GM10266 (cell line): ENCODE data around the gene SVIL.

Source experiments
- DNase-seq: peaks from one replicate; pipeline ENCODE4 v3.0.0; 2012; ENCODE audit errors: extremely low spot score
- TF ChIP-seq, protein P1 (sequence below): IDR thresholded peaks from 2 replicates; pipeline ENCODE4 v1.5.1; 2012; ENCODE audit warnings: mild to moderate bottlenecking, low read depth; ENCODE audit not compliant: control insufficient read depth, insufficient read depth; ENCODE audit errors: missing control alignments

Gene SVIL

DNA sequence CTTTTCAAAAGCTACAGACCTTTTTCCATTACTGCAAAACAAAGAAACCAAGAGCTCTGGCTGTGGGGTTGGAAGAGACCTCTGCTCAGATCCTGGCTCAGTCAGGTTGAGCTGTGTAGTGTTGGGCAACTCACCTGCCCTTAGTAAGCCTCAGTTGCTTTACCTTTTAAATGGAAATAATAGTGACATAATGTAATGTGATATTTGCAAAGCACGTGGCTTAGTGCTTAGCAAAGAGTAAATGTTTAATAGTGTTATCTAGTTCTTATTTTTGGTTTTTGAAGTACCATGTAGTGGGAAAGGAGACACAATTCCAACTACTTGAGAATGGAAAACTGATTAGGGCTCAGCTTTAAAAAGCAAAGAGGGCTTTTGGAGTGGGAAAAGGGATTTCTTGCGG, 100.2 kb downstream of the SVIL start:
- no peak for DNase-seq
- TF ChIP-seq, protein P1, sequence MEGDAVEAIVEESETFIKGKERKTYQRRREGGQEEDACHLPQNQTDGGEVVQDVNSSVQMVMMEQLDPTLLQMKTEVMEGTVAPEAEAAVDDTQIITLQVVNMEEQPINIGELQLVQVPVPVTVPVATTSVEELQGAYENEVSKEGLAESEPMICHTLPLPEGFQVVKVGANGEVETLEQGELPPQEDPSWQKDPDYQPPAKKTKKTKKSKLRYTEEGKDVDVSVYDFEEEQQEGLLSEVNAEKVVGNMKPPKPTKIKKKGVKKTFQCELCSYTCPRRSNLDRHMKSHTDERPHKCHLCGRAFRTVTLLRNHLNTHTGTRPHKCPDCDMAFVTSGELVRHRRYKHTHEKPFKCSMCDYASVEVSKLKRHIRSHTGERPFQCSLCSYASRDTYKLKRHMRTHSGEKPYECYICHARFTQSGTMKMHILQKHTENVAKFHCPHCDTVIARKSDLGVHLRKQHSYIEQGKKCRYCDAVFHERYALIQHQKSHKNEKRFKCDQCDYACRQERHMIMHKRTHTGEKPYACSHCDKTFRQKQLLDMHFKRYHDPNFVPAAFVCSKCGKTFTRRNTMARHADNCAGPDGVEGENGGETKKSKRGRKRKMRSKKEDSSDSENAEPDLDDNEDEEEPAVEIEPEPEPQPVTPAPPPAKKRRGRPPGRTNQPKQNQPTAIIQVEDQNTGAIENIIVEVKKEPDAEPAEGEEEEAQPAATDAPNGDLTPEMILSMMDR: no peak

DNA sequence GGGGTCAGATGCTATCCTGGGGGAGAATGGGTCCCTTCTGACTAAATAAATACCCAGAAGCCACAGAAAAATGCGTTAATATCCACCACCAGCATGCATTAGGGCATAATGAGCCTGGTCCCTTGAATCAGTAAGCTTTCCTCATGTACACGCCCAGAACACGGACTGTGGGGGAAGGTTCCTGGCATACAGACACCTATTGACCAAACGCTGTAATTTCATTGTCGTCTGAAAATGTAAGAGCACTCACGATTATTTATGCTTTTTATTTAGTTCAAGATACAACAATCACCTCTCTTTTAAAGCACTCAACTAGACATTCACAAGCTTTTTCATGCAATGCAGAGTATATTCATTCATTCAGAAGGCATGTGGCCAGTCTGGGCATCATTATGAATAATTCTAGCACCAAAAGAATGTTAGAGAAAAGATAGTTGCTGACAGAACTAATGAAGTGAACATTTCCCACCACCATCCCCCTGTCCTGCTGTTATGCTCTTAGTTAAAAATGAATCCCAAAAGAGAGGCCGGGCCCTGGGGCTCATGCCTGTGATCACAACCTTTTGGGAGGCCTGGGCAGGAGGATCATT, 101.0 kb downstream of the SVIL start:
- DNase-seq: no peak

DNA sequence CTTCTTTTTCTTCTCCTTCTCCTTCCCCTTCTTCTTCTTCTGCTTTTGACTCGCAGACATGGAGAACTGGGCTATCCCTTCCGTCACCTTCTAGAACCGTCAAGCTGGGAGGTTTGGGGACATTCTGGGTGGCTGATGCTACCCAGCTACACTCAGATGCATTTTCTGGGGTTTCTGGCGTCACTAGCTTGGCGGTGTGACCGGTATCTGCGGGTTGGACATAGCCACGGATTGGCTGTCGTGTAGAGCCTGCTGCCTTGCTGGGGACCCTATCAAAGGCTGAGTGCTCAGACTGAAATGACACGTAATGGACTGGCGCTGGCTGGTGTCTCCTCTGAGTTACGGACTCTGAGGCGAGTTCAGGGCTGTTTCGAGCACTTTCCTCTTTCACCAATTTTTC, 101.7 kb downstream of the SVIL start:
- no peak for DNase-seq
- TF ChIP-seq, protein P1: no peak

More for the DNA sequence above, 101.0 kb downstream of the SVIL start:
- TF ChIP-seq, protein P1: no peak

DNA sequence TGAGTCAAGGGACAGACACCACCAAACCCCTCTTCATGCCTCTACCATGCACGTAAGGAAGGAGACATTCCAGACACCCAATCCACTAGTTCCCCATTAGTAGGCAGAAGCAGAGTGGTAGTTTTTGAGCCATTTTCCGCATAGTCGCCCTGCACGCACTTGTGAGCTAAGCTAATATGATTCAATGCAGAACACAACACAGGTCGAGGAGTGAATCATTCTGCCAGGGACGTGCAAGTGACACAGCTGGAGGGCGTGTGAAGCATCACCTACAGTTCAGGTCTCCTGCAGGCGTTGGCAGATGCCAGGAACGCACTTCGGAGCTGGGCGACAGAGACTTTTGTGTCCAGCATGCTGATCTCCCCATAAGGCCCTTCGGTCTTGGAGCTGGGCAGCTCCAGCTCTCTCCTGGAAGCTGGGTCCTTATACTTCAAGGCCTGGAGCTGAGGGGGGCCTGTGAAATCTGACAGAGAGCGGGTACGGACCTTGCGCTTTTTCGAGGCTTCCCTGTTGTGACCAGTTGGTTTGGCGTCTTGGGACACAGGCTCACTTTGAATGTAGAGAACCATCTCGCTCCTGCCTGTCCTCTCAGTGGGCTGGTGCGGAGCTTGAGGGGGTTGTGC, 102.4 kb downstream of the SVIL start:
- TF ChIP-seq, protein P1: no peak
- DNase-seq: no peak

DNA sequence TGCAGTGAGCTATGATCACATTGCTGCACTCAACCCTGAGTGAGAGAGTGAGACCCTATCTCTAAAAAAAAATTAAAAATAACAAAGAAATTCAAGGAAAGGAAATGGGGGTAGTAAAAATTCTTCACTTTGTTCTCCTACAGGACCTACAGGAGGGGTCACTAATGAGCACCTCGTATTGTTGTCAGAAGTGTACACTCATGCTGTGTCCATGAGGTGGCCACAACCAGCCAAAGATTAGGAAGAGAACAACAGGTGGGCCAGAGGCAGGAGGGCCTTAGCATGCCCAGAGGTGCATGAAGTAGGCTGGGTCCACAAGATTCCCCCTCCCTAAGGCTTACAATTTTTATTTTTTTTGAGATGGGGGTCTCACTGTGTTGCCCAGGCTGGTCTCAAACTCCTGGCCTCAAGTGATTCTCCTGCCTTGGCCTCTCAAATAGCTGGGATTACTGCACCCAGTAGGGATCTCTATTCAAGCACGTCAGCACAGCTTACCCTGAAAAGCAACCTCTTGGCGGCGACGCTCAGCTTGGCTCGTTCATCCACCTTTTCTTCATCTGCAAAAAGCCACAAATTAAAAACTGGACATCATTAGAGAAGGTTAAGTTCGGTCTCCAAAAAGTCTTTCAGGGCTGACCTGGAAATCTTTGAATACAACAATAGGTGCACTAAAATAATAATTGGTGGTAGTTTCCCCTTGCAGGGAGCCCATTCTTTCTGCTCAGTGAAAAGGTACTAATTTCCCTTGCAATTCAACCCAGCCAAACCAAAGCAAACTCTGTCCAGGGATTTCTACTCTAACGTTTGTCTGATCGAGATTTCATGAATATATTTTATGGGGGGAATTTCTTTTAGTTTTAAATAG, 104.4 kb downstream of the SVIL start:
- no peak for DNase-seq
- TF ChIP-seq, protein P1: no peak

DNA sequence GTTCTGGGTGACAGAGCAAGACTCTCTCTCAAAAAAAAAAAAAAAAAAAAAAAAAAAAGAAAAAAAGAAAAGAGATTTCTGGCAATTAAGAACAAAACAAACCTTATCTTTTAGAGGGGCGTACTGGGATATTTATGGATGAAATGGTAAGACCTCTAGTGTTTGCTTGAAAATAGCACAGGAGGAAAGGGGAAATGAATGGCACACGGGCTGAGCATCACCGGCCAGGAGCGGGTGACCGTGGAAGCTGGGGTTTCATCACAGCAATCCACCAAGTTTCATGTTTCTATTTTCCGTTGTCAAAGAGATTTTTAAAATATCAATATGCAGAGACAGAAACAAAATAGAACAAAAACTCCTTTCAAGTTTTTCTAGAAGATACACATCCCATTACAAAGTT, 105.6 kb downstream of the SVIL start:
- no peak for DNase-seq
- TF ChIP-seq, protein P1: no peak

DNA sequence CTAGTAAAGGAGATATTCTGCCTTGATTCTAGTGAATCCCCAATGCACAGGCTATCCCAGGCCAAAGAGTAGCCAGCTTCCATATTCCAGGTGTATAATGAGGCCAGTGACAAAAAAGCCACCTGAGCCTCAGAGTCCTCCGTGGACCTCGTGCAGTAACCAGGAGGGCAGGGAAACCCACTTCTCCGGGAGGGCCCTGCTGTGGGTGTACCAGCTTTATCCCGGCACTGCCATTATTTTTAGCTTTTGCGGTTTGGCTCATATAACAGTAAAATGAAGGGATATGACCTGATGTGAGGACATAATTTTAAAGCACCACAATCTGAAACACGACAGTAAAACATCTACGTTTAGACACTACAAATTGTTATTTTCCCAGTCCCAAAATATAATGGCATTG, 109.0 kb downstream of the SVIL start:
- DNase-seq: no peak
- TF ChIP-seq, protein P1: no peak
